Measurements from ENCODE around the gene CDC42EP4. TPM values are rescaled to one million over a fixed set of nuclear protein-coding genes. Genes with fewer than 3 reads are reported as not detected.
A peak's percentile ranks its signal among the peaks of the same experiment; 100 is the strongest.

Gene CDC42EP4
- total and polyA plus RNA-seq, 9 of the 15 experiments (the other 6 are each of a cell fraction or from before 2014, with no cell fraction given): 0.65 to 20.8 (median 12.3) TPM

DNA sequence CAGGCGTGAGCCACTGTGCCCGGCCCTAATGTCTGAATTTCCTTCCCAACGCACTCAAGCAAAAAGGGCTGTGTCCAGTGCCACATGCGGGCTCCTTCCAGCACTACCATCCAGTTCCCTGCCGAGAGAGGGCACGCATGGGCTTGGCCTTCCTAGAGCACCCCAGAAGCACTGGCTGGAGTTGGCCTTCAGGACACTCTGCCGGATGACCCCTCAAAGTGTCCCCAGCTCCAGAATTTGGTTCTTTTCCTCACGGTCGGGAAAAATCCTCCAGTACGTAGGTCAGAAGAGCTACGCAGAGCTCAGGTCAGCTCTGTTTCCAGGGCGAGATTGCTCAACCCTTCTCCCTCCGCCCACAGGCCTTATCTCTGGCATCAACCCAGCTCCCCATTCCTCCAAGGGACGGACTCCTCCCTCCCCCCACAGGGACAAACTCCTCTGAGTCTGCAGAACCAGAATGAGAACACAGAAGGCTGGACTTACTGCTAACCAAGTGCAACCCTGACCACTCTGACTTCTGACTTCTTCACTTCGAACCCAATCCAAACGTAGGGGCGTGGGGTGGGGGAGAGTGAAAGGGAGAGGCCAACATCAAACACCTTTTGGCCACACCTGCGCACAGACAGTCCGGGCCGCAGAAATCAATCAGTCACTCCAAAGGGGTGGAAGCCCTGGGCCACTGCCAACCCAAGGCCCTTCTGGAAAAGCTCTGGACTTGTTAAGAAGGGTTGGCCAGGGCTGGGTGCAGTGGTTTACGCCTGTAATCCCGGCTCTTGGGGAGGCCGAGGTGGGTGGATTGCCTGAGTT is 3.6 kb downstream of the CDC42EP4 start (continued):
- TF ChIP-seq ZNF407 (IDR thresholded peaks at IDR 0.05; ENCODE audit: low read depth): no peak
- TF ChIP-seq ZNF589 (CRISPR knock-in tag; IDR thresholded peaks at IDR 0.05; ENCODE audit: low read depth): 0 out of 2 replicates have a peak, but pooled peaks have one; percentile 44
- TF ChIP-seq RFX1 (IDR thresholded peaks at IDR 0.05): no peak
- no peak for TF ChIP-seq SREBF2 (CRISPR knock-in tag; IDR thresholded peaks at IDR 0.05)
- no peak for TF ChIP-seq POLR3G (IDR thresholded peaks at IDR 0.05; ENCODE audit: extremely low read depth, insufficient read length, insufficient replicate concordance)
- TF ChIP-seq BRCA1 (IDR thresholded peaks at IDR 0.05): no peak
- TF ChIP-seq BRCA1 (CRISPR knock-in tag; IDR thresholded peaks at IDR 0.05): no peak
- no peak for TF ChIP-seq NONO (IDR thresholded peaks at IDR 0.05; ENCODE audit: low read depth in 2 of 2, low read length in 1 of 2)
- TF ChIP-seq TARDBP (IDR thresholded peaks at IDR 0.05): no peak
- TF ChIP-seq ZNF830 (CRISPR knock-in tag; IDR thresholded peaks at IDR 0.05): no peak
- peak; percentile 86 for TF ChIP-seq HMBOX1 (IDR thresholded peaks at IDR 0.05)
- peak; percentile 38 to 92; a peak in 2 of 4 replicates for TF ChIP-seq RCOR1 (IDR thresholded peaks at IDR 0.05; ENCODE audit: borderline replicate concordance in 1 of 2, low read depth in 2 of 2, low read length in 2 of 2)
- TF ChIP-seq PRPF4 (IDR thresholded peaks at IDR 0.05; ENCODE audit: insufficient read depth, low read depth, low read length, poor library complexity, severe bottlenecking): no peak
- no peak for TF ChIP-seq GABPB1 (CRISPR knock-in tag; IDR thresholded peaks at IDR 0.05)
- no peak for TF ChIP-seq ILF3 (IDR thresholded peaks at IDR 0.05; ENCODE audit: borderline replicate concordance)
- TF ChIP-seq RBBP5 (IDR thresholded peaks at IDR 0.05; ENCODE audit: borderline replicate concordance, insufficient read depth, low read length, poor library complexity, severe bottlenecking): peak; percentile 66
- TF ChIP-seq ADNP (tag; IDR thresholded peaks at IDR 0.05): no peak
- no peak for TF ChIP-seq ZNF707 (CRISPR knock-in tag; conservative IDR thresholded peaks at IDR 0.05)
- no peak; the same call in 1 of the 2 replicates for TF ChIP-seq ZEB2 (IDR thresholded peaks at IDR 0.05)
- no peak for TF ChIP-seq ZNF324 (CRISPR knock-in tag; IDR thresholded peaks at IDR 0.05)
- no peak for TF ChIP-seq OTX1 (CRISPR knock-in tag; IDR thresholded peaks at IDR 0.05)
